ENCODE data around the gene DPF3.

Gene DPF3

GRCh38 chr14:72599579-72600470 lies 294.1 kb downstream of the DPF3 start:
- TF ChIP-seq, protein P1, sequence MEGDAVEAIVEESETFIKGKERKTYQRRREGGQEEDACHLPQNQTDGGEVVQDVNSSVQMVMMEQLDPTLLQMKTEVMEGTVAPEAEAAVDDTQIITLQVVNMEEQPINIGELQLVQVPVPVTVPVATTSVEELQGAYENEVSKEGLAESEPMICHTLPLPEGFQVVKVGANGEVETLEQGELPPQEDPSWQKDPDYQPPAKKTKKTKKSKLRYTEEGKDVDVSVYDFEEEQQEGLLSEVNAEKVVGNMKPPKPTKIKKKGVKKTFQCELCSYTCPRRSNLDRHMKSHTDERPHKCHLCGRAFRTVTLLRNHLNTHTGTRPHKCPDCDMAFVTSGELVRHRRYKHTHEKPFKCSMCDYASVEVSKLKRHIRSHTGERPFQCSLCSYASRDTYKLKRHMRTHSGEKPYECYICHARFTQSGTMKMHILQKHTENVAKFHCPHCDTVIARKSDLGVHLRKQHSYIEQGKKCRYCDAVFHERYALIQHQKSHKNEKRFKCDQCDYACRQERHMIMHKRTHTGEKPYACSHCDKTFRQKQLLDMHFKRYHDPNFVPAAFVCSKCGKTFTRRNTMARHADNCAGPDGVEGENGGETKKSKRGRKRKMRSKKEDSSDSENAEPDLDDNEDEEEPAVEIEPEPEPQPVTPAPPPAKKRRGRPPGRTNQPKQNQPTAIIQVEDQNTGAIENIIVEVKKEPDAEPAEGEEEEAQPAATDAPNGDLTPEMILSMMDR (IDR thresholded peaks at IDR 0.05; ENCODE audit: insufficient read depth, low read length, poor library complexity, severe bottlenecking) = no peak
- no peaks in the 10 kb centered on the region for H3K27me3 ChIP-seq (replicated peaks; ENCODE audit: control insufficient read depth, insufficient read depth, low read length)
- DNase-seq (ENCODE audit: extremely low read depth, insufficient read length) = no peak
- H3K36me3 ChIP-seq (ENCODE audit: control insufficient read depth, insufficient read depth, low read length) = no peaks in the 10 kb centered on the region
- H3K4me3 ChIP-seq (replicated peaks; ENCODE audit: low read depth, low read length) = no peak overlapping the region

DNA sequence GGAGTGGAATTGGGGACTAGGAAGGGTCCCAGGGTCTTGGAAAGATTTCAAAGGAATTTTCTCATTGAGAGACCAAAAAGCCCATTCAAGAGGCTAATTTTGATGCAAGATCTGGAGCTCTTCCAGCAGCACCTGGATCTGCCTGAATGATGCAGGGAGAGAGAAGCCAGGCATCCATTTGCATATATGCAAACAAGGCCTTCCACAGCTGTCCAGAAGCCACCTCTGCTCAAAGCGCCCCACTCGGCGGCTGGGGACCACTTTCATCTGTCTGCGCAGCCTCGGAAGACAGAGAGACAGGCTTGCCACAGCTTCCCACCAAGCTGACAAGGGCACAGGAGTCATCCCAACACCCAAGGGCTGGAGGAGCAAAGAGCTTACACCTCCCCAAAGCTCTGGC lies 295.6 kb downstream of the DPF3 start:
- TF ChIP-seq, protein P1 (IDR thresholded peaks at IDR 0.05; ENCODE audit: insufficient read depth, low read length, poor library complexity, severe bottlenecking) = peak; percentile 37
- DNase-seq (ENCODE audit: extremely low read depth, insufficient read length) = peak; percentile 34
- Histone ChIP-seq H3K27me3 (replicated peaks; ENCODE audit: control insufficient read depth, insufficient read depth, low read length) (no peaks in the 10 kb centered on the region), H3K36me3 (ENCODE audit: control insufficient read depth, insufficient read depth, low read length) (no peaks in the 10 kb centered on the region), H3K4me3 (replicated peaks; ENCODE audit: low read depth, low read length) (no peak overlapping the region)

DNA sequence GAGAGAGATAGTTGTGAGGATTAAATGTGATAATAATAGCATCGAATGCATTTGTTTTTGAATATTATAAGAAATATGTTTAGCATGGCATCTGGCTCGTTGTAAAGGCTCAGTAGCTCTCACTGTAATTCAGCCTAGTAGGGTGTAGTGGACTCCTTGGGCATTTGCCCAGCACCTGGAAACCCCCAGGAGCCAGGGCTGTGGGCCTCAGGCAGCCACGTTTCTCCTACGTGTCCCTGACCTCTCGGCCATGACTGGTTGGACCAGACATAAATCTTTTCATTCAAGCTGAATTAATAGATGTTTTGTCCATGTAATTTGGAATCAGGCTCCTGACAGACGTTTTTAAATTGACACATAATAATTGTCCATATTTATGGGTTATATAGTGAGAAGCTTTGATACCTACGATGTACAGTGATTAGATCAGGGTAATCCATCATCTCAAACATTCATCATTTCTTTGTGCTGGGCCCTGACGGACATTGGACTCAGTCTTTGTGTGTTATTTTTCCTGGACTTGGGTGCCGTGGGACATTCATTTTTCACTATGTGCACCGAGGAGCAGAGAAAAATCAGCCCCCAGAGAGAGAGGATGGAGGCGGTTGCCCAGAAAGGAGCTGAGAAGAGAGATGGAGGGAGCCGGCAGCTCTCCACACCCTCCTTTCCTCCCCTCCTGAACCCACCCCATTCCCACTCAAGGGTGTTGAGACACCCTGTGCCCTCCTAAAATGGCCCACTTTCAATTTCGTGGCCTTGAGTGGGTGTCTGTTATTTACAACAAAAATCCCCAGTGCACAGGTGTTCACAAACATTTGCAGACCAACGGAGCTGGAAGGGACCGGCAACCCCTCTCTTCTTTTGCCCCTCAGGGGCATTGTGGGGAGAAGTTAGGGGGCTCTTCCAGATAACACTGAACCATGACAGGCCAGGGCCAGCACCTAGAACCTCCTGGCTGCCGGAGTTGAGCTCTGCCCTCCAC lies 296.4 kb downstream of the DPF3 start:
- no peak overlapping the region for H3K4me3 ChIP-seq (replicated peaks; ENCODE audit: low read depth, low read length)
- DNase-seq (ENCODE audit: extremely low read depth, insufficient read length) = no peak
- TF ChIP-seq, protein P1 (IDR thresholded peaks at IDR 0.05; ENCODE audit: insufficient read depth, low read length, poor library complexity, severe bottlenecking) = no peak
- no peaks in the 10 kb centered on the region for H3K27me3 ChIP-seq (replicated peaks; ENCODE audit: control insufficient read depth, insufficient read depth, low read length)
- no peaks in the 10 kb centered on the region for H3K36me3 ChIP-seq (ENCODE audit: control insufficient read depth, insufficient read depth, low read length)

GRCh38 chr14:72595152-72595862 lies 298.6 kb downstream of the DPF3 start:
- no peaks in the 10 kb centered on the region for H3K27me3 ChIP-seq (replicated peaks; ENCODE audit: control insufficient read depth, insufficient read depth, low read length)
- no peak overlapping the region for H3K4me3 ChIP-seq (replicated peaks; ENCODE audit: low read depth, low read length)
- no peaks in the 10 kb centered on the region for H3K36me3 ChIP-seq (ENCODE audit: control insufficient read depth, insufficient read depth, low read length)
- DNase-seq (ENCODE audit: extremely low read depth, insufficient read length) = no peak
- TF ChIP-seq, protein P1 (IDR thresholded peaks at IDR 0.05; ENCODE audit: insufficient read depth, low read length, poor library complexity, severe bottlenecking) = no peak

- Histone ChIP-seq H3K36me3 (ENCODE audit: control insufficient read depth, insufficient read depth, low read length) (no peaks in the 10 kb centered on the region), H3K27me3 (replicated peaks; ENCODE audit: control insufficient read depth, insufficient read depth, low read length) (no peaks in the 10 kb centered on the region), H3K4me3 (replicated peaks; ENCODE audit: low read depth, low read length) (no peak overlapping the region)
- peak; percentile 31 for DNase-seq (ENCODE audit: extremely low read depth, insufficient read length)
- TF ChIP-seq, protein P1 (IDR thresholded peaks at IDR 0.05; ENCODE audit: insufficient read depth, low read length, poor library complexity, severe bottlenecking) = no peak
Measured at GRCh38 chr14:72594099-72594901, 299.6 kb downstream of the DPF3 start.
